Activated T-cell treated with anti-CD3 and anti-CD28 coated beads for 1 hour (primary cell): ENCODE results near the gene SLC9A6.

Experiments used
- DNase-seq: peaks from one replicate; pipeline ENCODE4 v3.0.0-alpha.2; 2020; ENCODE audit warnings: low read depth

The SLC9A6 gene

DNA sequence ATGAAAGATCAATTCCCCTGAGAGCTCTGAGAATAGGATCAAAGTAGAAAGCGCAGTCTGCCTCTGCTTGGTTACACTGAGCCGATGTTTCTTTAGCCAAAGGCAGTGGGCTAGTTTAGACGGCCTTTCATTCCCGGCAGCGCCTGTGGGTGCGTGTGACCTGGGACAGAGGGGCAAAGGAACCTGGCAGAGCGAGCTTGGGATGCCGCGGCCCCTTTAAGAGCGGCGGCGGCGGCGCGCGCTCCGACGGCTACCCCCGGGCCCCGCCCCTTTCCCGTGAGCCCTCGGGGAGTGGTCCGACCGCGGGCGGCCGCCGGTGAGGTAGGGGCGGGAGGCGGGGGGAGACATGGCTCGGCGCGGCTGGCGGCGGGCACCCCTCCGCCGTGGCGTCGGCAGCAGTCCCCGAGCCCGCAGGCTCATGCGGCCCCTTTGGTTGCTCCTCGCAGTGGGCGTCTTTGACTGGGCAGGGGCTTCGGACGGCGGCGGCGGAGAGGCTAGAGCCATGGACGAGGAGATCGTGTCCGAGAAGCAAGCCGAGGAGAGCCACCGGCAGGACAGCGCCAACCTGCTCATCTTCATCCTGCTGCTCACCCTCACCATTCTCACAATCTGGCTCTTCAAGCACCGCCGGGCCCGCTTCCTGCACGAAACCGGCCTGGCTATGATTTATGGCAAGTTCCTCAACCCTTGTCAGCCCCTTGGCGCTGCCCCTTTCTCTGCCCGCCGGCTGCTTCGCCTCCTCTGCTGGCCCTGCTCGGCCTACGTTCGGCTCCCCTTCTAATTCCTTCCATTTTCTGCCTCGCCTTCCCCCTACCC lies at the start of gene SLC9A6:
Gene SLC9A6 (plus strand): TSS at position 279 of the 816 bp plus-strand sequence. CDS start 224 bp downstream, at position 503.
- peak; percentile 54 for DNase-seq

GRCh38 chrX:135944486-135944885 lies 40.7 kb upstream of the SLC9A6 start:
- DNase-seq: no peak

GRCh38 chrX:135951291-135951690 lies 33.9 kb upstream of the SLC9A6 start:
- DNase-seq: no peak

DNA sequence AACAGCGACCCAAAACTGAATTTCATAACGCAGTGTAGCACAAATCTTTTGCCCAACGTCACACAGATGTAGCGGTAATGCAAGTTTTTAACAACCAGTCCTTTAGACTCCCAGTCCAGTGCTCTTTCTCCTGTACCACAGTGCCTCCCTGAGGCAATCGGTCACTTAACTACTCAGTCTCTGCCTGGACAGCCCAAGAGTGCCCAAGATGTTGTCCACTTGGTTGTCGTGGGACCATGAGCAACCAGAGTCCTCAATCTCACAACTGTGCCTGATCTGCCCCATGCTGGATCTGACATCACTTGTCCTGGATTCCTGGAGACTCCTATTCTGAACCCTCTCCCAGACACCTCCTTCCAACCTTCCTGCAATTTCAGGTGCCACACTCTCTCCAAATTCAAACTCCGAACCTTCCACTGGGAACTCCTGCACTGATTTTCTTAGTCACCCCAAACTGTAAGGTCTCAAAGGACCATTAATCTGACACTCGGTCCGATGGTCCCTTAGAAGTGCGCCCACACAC lies 12.1 kb upstream of the SLC9A6 start:
- DNase-seq: no peak

DNA sequence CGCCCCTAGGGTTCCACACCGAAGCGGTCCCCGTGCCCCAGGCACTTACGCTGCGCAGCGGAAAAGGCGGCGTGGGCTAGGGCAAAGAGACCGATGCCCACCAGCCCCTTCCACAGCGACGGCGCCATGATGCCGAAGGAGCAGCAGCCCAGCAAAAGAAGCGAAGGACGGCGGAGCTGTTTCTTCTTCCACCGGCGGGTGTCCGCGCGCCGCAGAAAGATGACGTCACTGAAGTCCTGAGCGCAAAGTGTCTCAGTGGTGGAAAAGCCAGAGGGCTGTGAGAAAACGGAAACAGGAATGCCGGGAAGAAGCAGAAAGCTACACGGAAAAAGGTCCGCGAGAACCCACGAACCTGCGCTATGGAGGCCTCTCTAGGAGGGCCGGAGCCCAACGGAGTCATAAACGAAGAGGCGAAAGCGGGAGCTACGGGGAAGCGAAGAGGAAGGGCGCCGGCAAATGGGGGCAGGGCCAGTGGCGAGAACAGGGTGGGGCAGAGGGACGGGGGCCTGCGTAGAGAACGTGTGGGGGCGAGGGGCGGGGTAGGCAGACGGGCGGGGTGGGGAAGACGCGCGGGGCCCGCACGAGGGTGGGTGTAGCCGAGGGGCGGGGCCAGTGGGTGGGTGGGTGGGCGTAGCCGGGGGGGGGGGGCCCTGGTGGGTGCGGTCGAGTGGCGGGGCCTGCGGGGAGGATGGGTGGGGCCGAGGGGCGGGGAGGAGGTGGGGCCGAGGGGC lies 11.5 kb upstream of the SLC9A6 start, which contains the start of gene MMGT1:
Gene MMGT1 (minus strand): TSS at position 441 of the 731 bp plus-strand sequence. CDS start 313 bp downstream, at position 128.
- peak; percentile 68 for DNase-seq

GRCh38 chrX:135974279-135974856 lies 10.9 kb upstream of the SLC9A6 start:
- DNase-seq: peak; percentile 64

- no peak for DNase-seq
Observed at GRCh38 chrX:135975421-135975820, 9.8 kb upstream of the SLC9A6 start.

- DNase-seq: no peak
Observed at GRCh38 chrX:135977611-135978010, 7.6 kb upstream of the SLC9A6 start.

DNA sequence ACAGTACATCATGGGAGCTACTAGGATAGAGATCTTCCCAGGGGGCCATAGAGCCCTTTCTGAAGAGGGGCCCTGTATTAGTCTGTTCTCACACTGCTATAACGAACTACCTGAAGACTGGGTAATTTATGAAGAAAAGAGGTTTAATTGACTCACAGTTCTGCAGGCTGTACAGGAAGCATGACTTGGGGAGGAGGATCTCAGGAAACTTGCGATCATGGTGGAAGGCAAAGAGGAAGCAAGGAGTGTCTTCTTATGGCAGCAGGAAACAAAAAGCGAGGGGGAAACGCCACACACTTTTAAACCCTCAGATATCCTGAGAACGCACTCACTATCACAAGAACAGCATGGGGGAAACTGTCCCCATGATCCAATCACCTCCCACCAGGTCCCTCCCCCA lies 4.2 kb upstream of the SLC9A6 start:
- no peak for DNase-seq

GRCh38 chrX:135981668-135982067 lies 3.6 kb upstream of the SLC9A6 start:
- DNase-seq: no peak

DNA sequence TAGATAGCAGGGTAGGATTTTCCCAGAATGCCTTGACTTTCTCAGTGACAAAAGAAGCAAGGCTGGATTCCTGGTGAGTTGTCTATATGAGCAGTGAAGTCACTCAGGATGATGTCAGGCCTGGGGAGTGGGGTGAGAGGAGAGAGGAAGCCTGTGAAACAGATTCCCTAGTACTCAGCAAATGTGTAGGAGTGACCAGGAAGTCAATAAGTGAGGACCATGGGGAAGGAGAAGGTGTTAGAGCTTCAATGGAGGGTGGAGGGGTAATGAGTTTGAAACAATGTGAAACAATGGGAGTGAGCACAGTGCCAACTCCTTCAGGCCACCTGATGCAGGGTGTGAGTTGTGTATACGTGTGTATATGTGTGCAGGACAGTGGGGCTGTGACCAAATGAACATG lies 2.4 kb upstream of the SLC9A6 start:
- no peak for DNase-seq

GRCh38 chrX:135984256-135984655 lies 979 bp upstream of the SLC9A6 start:
- no peak for DNase-seq

GRCh38 chrX:135984791-135985156 lies 461 bp upstream of the SLC9A6 start:
- no peak for DNase-seq

- no peak for DNase-seq
Observed at GRCh38 chrX:135985973-135986310, 707 bp downstream of the SLC9A6 start.

- DNase-seq: no peak
Observed at GRCh38 chrX:135988245-135988644, 3.0 kb downstream of the SLC9A6 start.

GRCh38 chrX:136015016-136015415 lies 29.8 kb downstream of the SLC9A6 start:
- no peak for DNase-seq

- DNase-seq: no peak
Observed at GRCh38 chrX:136016881-136017280, 31.6 kb downstream of the SLC9A6 start.

DNA sequence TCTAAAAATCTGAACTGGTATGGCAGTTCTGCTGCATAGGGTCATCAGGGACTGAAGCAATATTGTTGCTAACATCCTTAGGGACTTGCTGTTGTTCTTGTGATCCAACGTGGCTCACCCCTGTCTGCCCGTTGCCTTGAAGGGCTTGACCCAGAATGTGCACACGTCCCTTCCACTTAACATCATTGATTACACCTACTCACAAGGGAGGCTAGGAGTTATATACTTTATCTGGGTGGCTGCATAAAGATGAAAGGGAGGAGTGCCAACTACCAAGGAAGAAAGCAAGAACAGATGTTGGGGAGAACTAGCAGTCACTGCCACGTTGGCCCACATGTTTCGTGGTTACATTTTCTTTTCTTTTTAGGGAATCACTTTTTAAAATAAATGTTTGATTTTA lies 34.0 kb downstream of the SLC9A6 start:
- no peak for DNase-seq

DNA sequence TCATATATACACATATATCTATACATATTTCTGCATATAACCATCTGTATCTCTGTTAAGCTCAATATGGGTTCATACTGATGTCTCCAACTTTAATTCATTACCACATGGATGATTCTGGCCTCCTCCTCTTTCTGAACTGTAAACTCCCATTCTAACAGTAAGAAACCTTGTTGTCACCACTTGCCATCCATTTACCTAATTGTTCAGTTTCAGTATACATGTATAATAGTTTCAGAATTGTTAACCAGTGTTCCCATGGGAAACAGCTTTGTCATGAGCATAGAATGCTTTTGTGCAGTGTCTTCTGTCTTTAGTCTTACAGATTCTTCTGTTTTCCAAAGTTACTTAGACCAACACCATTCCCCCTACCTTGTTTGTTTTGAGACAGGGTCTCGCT lies 35.9 kb downstream of the SLC9A6 start:
- DNase-seq: no peak

DNA sequence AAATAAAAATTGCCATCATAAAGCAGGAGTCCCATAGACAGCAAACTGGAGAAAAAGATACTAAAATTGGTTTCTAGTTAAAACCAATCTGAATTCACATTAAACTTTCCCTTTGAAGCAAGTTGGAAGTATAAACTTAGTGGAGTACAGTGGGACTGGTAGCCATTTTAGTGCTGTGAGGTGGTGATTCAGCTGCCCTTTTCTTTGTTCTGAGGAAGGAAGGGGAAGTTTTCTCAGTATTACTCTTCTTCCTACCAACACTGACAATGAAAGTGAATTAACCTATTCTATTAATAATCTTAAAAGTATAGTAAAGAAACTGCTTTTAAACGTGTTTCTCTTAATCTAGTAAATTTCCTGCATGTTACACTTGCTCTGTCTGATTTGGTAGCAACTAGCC lies 36.7 kb downstream of the SLC9A6 start:
- no peak for DNase-seq

- DNase-seq: no peak
Observed at GRCh38 chrX:136025091-136025490, 39.9 kb downstream of the SLC9A6 start.

DNA sequence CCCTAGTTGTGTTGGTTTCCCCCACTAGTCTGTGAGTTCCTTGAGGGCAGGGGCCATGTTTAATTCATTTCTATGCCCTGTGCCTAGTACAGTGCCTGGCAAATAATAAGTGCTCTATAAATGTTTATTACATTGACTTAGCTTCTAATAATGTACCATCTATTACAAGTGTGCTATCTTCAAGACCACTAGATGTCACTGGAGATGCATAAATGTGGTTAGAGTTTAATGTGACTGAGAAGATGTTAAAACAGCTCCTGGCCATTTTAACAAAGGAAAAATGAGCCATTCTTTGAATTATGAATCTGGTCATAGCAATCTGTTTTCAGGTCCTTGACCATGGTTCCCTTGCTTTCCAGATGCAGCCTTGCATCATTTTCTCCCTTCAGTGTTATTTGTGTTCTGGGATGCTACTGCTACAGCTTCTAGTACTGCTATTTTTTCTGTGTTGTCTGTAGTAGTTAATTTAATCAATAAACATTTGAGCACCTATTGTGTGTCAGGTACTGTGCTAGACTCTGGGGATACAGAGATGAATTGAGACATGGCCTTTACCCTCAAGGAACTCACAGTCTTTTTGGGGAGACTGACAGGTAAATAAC lies 43.2 kb downstream of the SLC9A6 start:
- no peak for DNase-seq
